Smooth muscle cell of the brain vasculature (primary cell): ENCODE data around the gene PTPRH.

Experiments
- DNase-seq: peaks from one replicate; pipeline ENCODE4 v3.0.0-alpha.2; 2012; ENCODE audit warnings: low read depth, low spot score

The PTPRH gene

GRCh38 chr19:55208880-55209692 lies at the start of gene PTPRH:
PTPRH (minus strand) TSS chr19:55209501; CDS start chr19:55209433, 68 bp downstream.
- no peak for DNase-seq

GRCh38 chr19:55258476-55258827 lies 49.2 kb upstream of the PTPRH start:
- no peak for DNase-seq

DNA sequence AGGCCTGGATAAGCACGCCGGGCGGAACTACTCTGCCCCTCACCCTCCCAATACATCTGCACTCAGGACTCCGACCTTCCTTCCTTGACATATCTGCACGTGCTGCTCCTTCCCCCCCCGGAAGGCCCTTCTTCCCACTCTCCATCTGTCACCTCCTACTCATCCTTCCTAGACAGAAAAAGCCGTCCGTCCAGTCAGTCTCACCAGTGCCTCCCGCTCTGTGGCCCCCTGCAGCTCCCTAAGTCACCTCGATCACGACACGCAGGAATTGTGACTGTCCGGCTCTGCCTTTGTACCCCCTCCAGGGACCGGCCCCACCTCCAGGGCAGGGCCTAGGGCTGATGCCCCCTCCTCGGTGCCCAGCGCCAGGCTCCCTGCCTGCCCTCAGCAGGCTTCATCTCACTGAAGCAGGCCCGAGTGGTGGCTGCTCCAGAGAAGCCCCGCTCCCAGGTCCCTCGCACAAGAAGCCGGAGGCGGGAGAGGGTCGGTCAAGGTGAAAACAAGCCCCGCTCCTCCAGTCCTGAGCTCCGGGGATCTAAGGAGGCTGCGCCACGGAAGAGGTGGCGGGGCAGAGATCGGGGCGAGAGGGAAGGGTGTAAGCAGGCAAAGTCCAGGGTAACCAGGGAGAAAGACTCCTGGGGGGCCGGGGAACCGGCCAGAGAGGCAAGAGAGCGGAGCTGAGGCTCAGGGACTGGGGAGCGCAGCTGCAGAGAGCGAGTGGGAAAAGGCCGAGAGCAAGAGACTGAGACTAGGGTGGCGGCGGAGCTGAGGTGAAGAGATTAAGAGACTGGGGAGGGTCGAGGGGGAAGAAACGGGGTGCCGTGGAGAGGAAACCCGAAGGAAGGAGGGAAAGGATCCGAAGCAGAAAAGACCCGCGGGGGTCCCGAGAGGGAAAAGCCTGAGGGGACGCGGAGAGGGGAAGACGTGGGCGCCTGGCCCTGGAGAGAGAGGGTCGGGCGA lies 48.4 kb upstream of the PTPRH start:
- no peak for DNase-seq

DNA sequence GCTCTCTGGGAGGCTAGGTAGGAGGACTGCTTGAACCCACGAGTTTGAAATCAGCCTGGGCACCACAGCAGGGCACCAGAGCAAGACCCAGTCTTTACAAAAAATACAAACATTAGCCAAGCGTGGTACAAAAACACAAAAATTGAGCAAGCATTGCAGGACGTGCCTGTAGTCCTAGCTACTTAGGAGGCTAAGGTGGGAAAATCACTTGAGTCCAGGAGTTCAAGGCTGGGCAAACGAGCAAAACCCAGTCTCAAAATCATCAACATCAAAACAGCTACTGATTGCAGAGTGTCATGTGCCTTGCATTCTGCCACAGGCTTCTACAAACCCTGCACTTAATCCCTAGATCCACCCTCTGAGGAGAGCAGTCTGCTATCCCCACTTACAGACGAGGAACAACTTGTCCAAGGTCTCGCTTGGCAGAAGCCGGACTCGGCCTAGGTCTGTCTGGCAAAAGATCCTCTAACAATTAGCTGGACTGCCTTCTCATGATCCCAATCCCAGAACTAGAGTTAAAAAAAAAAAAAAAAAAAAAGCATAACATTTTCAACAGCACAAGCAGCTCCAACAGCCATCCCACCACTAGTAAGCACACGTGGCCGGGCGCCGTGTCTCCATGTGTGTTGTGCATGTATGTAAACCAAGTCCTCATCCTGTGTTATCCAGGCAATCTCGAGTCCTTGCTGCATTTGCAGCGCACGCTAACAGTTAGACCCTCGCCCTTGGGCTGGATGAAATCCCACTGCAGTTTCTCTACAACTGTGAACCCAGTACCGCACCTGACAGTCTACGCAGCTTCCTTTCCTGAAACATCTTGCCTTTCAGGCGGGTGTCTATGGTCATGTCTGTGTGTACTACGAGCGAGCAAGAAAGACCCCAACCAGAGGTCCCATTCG lies 47.5 kb upstream of the PTPRH start:
- DNase-seq, result no peak

- DNase-seq, result no peak
Observed at GRCh38 chr19:55255618-55256423, 46.5 kb upstream of the PTPRH start.

- no peak for DNase-seq
Observed at GRCh38 chr19:55254625-55254977, 45.3 kb upstream of the PTPRH start.

DNA sequence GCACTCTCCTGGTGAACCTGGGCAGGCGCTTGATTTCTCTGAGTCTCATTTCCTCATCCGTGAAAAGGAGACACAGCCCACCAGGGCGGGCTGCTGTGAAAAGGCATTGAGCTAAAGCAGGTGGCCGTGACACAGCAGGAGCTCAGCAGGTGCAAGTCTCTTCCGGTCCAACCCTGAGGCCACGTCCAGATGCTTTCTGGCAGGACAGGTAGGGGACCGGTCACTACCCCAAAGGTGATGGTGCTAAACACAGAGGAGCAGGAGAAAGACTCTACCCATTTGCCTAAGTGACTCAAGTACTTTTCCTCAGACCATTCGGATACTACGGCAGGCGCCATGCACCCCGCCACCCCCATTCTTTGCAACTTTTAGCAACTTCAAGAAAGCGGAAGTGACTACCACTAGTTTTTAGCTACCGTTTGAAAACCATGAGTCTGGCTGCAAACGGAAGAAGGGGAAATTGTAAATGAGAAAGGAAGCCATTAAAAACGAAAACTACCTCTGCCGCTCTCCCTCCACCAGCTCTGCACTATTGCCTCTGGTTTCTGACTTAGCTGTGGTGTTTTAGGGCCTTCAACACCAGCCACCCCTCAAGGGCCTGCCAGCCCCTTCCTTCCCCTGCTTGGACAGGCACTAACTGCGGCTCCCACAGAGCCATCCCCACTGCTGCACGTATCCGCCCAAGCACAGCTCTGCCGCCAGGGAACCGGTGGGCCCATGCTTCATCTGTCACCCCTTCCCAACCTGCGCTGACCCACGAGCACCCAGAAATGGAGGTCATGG lies 44.7 kb upstream of the PTPRH start:
- no peak for DNase-seq

DNA sequence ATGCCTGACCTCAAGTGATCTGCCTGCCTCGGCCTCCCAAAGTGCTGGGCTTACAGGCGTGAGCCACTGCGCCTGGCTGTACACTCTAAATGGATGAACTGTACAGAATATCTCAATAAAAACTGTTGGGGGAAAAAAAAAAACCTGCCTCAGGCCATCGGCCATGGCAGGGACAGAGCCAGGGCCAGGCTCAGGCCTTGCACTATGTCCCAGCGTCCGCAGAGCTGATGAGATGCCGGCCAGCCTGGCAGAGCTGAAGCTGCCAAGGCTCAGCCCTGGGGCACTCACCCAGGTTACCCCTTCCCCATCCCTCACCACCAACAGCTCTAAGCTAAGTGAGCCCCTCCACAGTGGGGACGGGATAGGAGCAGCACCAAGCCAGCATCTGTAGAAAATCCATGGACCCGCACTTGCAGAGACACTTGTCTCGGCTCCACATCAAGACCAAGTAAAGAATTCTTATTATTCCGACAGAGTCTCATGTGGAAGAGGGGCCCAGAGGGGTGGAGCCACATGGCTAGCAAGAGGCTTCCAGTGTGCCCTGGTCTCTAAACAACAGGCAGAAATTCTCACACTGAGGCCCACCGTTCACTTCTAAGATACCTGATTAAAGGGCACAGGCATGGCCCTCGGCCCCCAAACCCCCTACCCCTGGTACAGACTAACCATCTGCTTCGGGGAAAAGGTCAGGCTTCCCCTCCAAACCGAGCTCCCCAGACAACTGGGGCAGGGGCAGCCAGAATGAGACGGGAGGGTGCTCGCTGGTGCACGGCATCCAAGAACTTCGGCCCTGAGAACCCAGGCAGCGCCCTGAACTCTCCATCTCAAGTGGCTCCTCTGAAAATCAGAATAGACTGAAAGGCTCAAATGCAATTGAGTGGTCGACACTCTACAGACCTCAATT lies 43.7 kb upstream of the PTPRH start:
- no peak for DNase-seq

DNA sequence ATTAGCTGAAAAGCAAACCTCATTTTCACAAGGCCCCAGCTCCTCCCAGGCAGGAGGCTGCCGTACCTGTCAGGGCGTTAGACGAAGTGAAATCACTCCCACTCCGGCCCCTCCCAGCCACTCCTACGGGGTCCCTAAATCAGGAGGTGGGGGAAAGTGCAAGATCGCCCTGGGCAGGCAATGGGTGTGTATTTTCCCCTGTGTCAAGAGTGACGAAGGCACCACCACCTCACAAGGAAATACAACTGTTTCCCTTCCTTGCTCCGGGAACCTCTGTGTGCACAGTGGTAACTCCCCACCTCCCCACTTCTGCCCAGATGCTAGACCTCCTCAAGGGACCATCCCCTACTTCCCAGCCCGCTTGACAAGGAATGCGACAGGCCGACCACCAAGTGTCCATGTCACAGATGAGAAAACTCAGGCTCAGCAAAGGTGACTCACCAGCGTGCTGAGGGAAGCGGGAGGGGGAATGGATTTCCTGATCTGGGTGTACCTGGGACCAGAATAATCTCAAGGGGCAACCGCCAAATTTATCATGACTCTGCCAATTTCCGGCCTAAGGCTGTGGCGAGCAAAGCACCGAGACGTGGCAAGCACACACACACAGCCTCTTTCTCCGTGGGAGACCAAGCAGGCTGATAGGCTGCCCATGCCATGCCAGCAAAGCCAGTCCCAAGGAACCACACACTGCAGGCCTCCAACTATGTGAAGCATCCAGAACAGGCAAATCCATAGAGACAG lies 42.2 kb upstream of the PTPRH start:
- DNase-seq, result no peak

DNA sequence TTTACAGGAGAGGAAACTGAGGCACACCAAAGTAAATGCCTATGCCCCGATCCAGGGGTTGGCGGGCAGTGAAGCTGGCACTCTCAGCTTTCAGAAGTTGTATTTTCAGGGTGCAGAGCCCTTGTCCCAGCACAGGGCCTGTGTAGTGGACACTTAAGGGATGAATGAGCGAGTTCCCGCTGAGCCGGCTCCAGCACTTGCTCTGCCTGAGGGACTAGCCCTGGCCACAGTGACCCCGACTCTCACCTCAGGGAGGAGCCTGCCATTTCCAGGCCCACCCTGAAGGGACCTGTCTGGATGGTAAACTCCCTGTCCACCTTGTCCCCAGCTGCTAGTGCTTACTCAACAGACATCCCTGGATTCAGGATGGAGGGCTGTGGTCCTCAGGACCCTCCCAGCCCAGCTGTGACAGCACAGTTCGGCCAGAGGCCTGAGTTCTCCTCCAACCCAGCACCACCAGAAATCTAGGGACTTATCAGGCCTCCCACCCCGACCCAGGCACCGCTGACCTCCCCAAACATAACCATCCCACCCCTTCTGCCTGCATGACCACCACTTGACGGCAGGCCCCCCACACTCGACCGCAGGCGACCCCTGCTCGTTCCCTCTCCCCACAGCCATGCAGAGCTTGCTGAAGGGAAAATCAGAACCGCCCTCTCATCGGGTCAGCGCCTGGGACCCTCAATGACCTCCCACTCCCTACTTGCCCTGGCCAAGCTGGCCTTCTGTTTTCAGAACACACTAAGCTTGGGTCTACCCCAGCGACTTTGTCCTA lies 41.1 kb upstream of the PTPRH start:
- DNase-seq, result no peak

- DNase-seq, result no peak
Observed at GRCh38 chr19:55249841-55250240, 40.5 kb upstream of the PTPRH start.

GRCh38 chr19:55248704-55249103 lies 39.4 kb upstream of the PTPRH start:
- no peak for DNase-seq

DNA sequence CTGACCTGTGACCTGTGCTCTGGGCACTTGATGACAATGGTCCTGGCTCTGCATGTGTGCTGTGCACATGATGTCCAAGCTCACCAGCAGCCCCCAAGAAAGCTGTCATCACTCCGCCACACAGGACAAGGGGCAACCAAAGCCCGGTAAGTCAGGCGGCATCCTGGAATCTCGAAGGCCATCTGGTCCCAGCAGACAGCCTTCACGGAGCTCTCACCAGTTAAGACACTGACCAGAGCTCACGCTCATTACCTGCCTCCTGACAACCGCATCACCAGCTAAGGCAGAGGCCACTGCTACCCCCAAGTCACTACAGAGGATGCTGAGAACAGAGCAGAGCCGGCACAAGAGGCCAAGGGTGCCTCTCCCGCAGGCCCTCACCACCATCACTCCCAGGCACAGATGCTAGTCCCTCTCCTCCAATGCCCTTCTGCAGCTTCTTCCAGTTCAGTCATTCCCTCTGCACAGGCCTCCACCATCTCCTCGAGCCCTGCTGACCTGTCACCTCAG lies 38.9 kb upstream of the PTPRH start:
- DNase-seq, result no peak

GRCh38 chr19:55247621-55248099 lies 38.4 kb upstream of the PTPRH start:
- no peak for DNase-seq

DNA sequence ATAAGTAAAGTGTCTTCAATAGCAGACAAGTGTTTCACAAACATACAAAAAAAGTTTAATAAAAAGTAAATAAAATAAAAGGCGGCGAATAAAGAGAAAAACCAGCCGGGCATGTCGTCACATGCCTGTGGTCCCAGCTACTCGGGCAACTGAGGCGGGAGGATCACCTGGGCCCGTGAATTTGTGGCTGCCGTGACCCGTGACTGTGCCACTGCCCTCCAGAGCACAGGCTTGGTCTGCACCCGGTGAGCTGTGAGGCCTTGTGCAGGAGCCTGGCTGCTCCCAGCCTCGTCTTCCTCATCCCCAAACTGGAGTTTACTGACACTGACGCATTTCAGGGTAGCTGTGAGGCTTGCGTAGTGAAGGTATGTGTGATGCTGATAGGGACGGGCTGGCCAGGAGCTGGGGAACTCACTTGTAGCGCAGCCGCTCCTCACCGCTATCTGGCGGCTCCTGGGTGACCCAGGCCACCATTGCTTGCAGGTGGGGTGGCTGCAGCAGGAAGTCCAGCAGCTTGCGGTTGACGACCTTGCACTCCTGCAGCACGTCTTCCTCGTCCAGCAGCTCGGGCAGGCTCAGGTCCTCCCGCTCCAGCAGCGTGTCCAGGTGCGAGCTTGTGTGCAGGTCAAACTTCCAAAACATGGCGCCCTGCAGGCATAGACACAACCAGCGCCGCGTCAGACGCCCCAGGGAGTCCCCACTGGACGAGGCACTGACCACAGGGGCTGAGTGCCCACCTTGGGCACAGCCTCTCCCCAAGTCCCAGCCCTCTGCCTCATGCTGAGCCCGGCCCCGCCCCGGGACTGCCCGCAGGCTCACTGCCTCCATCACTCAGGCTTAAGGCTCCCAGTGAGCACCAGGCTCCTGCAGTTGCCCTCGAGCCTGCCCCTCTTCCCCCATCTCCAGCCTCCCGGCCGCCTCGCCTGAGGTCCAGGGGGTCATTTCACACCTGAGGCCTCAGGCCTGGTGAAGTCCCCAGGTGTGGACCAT lies 37.5 kb upstream of the PTPRH start:
- no peak for DNase-seq
